Endodermal cell (in vitro differentiated cells): ENCODE measurements around the gene SDSL. TPM values are rescaled to one million over a fixed set of nuclear protein-coding genes. Genes with fewer than 3 reads are reported as not detected.

ENCODE experiments used
- DNase-seq: peaks from one replicate; pipeline ENCODE4 v3.0.0-alpha.2; 2017
- H3K27ac ChIP-seq: 2 replicates; pipeline ENCODE4 v1.5.1; 2013; ENCODE audit warnings: mild to moderate bottlenecking, low read depth, low read length, moderate library complexity
- H3K27me3 ChIP-seq: 2 replicates; pipeline ENCODE4 v1.6.1; 2013; ENCODE audit warnings: mild to moderate bottlenecking, low read length, moderate library complexity; ENCODE audit not compliant: insufficient read depth, control insufficient read depth, poor library complexity, severe bottlenecking
- H3K36me3 ChIP-seq: 2 replicates; pipeline ENCODE4 v1.7.0; 2013; ENCODE audit warnings: mild to moderate bottlenecking, low read length, moderate library complexity; ENCODE audit not compliant: control insufficient read depth, insufficient read depth
- H3K4me1 ChIP-seq: one replicate; pipeline ENCODE4 v1.7.0; 2013; ENCODE audit warnings: low read length; ENCODE audit not compliant: control insufficient read depth, insufficient read depth
- H3K4me3 ChIP-seq: 2 replicates; pipeline ENCODE4 v1.5.1; 2013; ENCODE audit warnings: mild to moderate bottlenecking, low read length, moderate library complexity
- H3K9ac ChIP-seq: 2 replicates; pipeline ENCODE4 v1.6.1; 2013; ENCODE audit warnings: mild to moderate bottlenecking, low read length, moderate library complexity; ENCODE audit not compliant: poor library complexity, severe bottlenecking; ENCODE audit errors: extremely low read depth
- H3K9me3 ChIP-seq: 2 replicates; pipeline ENCODE4 v1.6.1; 2013; ENCODE audit warnings: mild to moderate bottlenecking, low read length, moderate library complexity; ENCODE audit not compliant: control insufficient read depth
- H3K27ac Mint-ChIP-seq: 2 replicates; pipeline ENCODE4 v1.8.0; 2020; ENCODE audit warnings: mixed read lengths
- H3K27me3 Mint-ChIP-seq: 2 replicates; pipeline ENCODE4 v1.8.0; 2021; ENCODE audit warnings: mild to moderate bottlenecking, mixed read lengths; ENCODE audit not compliant: insufficient read depth
- H3K36me3 Mint-ChIP-seq: 2 replicates; pipeline ENCODE4 v1.8.0; 2020; ENCODE audit warnings: low read depth, mixed read lengths
- H3K4me1 Mint-ChIP-seq: 2 replicates; pipeline ENCODE4 v1.8.0; 2020; ENCODE audit warnings: mixed read lengths
- H3K4me3 Mint-ChIP-seq: 2 replicates; pipeline ENCODE4 v1.8.0; 2020; ENCODE audit warnings: mild to moderate bottlenecking, moderate library complexity, mixed read lengths
- H3K9me3 Mint-ChIP-seq: 2 replicates; pipeline ENCODE4 v1.8.0; 2020; ENCODE audit warnings: mild to moderate bottlenecking, mixed read lengths
- WGBS, 2 experiments: methylation state at CpG; one replicate each; pipeline versions ENCODE4 v1.1.5 to v1.1.7; 2013; ENCODE audit warnings: missing lambda C conversion rate in 2 of 2, mixed read lengths in 1 of 2; ENCODE audit not compliant: insufficient coverage in 1 of 2, insufficient read length in 1 of 2; 5-methylcytosine and 5-hydroxymethylcytosine counted together
- total RNA-seq, 2 donors: library from RNA; stranded (reverse); fragmentation: NEBNext Ultra II Directional in 1 of 2; extraction: Animal tissue kit (Norgen Biotek cat#: 25700) in 1 of 2; gene quantifications; 2 replicates in 1 of 2; 3 replicates in 1 of 2; pipeline ENCODE4 v1.2.1, GENCODE V29; 2021
- TF ChIP-seq, protein P1 (sequence below): fragments of 200-600 bp; sonication (generic); conservative IDR thresholded peaks from 2 replicates; pipeline ENCODE4 v1.5.0; 2021; ENCODE audit warnings: antibody characterized with exemption, mild to moderate bottlenecking

Gene SDSL
- total RNA-seq, 2 donors from 2014 or later, result 2.4 to 5.7 TPM

DNA sequence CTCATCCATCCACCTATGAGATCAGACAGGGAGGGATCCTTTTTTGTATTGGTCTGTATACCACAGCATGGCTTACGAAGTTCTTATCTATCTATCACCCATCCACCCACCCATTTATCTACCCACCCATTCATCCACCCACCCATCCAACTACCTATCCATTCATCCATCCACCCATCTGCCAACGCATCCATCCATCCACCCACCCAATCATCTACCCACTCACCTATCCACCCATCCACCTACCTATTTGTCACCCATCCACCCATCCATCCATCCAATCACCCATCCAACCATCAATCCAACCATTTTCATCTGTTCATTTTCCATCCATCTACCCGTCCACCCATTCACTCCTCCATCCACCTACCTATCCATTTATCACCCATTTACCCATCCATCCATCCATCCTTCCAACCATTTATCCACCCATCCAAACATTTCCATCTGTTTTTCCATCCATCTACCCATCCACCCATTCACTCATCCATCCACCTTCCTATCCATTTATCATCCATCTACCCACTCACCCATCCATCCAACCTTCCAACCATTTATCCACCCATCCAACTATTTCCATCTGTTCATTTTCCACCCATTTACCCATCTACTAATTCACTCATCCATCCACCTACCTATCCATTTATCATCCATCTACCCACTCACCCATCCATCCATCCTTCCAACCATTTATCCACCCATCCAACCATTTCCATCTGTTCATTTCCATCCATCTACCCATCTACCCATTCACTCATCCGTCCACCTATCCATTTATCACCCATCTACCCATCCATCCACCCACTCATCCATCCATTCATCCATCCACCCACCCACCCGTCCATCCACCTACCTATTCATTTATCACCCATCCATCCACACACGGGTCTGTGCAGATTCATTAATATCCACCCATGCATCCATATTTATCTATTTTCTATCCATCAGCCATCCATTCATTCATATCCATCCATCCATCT is 31.8 kb upstream of the SDSL start:
- H3K36me3 Mint-ChIP-seq, result peaks cover 23% of the 10 kb centered on the region

DNA sequence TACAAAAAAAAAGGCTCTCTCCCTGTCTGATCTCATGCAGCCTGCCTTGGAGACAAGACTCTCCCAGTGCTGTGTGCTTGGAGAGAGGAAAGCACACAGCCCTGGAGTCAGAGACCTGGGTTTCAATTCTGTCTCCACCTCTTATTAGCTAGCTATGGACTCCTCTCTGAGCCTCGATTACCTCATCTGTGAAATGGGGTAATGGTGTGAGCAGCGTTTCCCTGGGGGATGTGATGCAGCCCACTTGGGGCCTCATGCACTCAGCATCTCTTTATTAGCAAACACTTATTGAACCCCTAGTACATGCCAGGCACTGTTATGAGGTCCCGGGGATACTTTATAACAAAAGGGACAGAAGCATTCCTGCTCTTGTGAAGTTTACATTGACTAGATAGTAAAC is 31.0 kb upstream of the SDSL start:
- TF ChIP-seq, protein P1, sequence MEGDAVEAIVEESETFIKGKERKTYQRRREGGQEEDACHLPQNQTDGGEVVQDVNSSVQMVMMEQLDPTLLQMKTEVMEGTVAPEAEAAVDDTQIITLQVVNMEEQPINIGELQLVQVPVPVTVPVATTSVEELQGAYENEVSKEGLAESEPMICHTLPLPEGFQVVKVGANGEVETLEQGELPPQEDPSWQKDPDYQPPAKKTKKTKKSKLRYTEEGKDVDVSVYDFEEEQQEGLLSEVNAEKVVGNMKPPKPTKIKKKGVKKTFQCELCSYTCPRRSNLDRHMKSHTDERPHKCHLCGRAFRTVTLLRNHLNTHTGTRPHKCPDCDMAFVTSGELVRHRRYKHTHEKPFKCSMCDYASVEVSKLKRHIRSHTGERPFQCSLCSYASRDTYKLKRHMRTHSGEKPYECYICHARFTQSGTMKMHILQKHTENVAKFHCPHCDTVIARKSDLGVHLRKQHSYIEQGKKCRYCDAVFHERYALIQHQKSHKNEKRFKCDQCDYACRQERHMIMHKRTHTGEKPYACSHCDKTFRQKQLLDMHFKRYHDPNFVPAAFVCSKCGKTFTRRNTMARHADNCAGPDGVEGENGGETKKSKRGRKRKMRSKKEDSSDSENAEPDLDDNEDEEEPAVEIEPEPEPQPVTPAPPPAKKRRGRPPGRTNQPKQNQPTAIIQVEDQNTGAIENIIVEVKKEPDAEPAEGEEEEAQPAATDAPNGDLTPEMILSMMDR, result no peak
- Mint-ChIP-seq H3K4me3 (no peak overlapping the region), H3K27me3 (peaks cover 10% of the 10 kb centered on the region), H3K36me3 (peaks cover 17% of the 10 kb centered on the region), H3K9me3 (no peaks in the 10 kb centered on the region), H3K4me1 (no peaks in the 10 kb centered on the region), H3K27ac (no peak overlapping the region)
- 89 to 100% methylated on average over 1 to 3 of the region's 3 CpGs for WGBS, 2 experiments
- DNase-seq, result no peak
- Histone ChIP-seq H3K36me3 (no peaks in the 10 kb centered on the region), H3K4me1 (no peaks in the 10 kb centered on the region), H3K4me3 (no peak overlapping the region), H3K27ac (no peak overlapping the region), H3K9ac (no peak overlapping the region), H3K27me3 (no peaks in the 10 kb centered on the region), H3K9me3 (no peaks in the 10 kb centered on the region)

More for the DNA sequence above, 31.8 kb upstream of the SDSL start:
- Mint-ChIP-seq H3K4me3 (no peak overlapping the region), H3K27ac (no peak overlapping the region), H3K4me1 (no peaks in the 10 kb centered on the region), H3K9me3 (no peaks in the 10 kb centered on the region), H3K27me3 (peaks cover 6% of the 10 kb centered on the region)
- H3K4me1 ChIP-seq, result no peaks in the 10 kb centered on the region
- H3K9me3 ChIP-seq, result no peaks in the 10 kb centered on the region
- peaks cover 3% of the 10 kb centered on the region for H3K36me3 ChIP-seq
- no peak overlapping the region for H3K4me3 ChIP-seq
- DNase-seq, result no peak
- TF ChIP-seq, protein P1, result no peak
- WGBS, 2 experiments, result 88 to 91% methylated on average over 6 of the region's 6 CpGs
- no peaks in the 10 kb centered on the region for H3K27me3 ChIP-seq
- no peak overlapping the region for H3K27ac ChIP-seq
- H3K9ac ChIP-seq, result no peak overlapping the region

DNA sequence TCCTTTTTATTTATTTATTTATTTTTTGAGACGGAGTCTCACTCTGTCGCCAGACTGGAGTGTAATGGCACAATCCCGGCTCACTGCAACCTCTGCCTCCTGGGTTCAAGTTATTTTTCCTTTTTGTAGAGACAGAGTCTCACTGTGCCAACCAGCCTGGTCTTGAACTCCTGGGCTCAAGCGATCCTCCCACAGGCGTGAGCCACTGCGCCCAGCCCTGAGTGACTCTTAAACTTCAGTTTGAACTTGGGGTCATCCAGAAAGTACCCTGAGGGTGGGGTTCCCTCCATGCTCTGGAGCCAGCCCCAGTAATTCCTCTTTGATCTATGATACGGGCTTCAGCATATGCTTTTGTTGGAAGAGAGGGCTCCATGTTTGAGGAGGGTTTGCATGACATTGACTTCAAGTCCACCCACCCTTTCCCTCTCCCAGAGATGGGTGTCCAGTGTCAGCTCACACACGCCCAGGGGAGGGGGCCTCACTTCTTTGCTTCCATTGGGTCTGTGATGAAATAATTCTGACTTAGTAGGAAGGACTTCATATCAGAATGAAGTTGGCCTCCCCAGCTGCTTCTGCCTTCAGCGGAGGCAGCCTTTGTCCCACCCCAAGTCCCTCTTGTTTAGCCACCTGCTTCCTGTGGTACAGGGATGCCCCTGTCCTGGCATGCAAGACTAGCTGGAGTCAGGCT is 30.4 kb upstream of the SDSL start:
- Mint-ChIP-seq H3K4me1 (no peaks in the 10 kb centered on the region), H3K4me3 (no peak overlapping the region), H3K27ac (no peak overlapping the region), H3K9me3 (no peaks in the 10 kb centered on the region), H3K27me3 (peaks cover 10% of the 10 kb centered on the region), H3K36me3 (peaks cover 16% of the 10 kb centered on the region)
- H3K4me1 ChIP-seq, result no peaks in the 10 kb centered on the region
- no peaks in the 10 kb centered on the region for H3K9me3 ChIP-seq
- WGBS, 2 experiments, result 90 to 95% methylated on average over 6 to 9 of the region's 9 CpGs
- H3K9ac ChIP-seq, result no peak overlapping the region
- DNase-seq, result no peak
- no peak overlapping the region for H3K4me3 ChIP-seq
- no peak overlapping the region for H3K27ac ChIP-seq
- TF ChIP-seq, protein P1, result no peak
- H3K36me3 ChIP-seq, result no peaks in the 10 kb centered on the region
- no peaks in the 10 kb centered on the region for H3K27me3 ChIP-seq
